GM21423 (cell line): ENCODE data around the gene LYSMD4.
A peak's percentile ranks its signal among the peaks of the same experiment; 100 is the strongest.

Experiments
- ATAC-seq: cut with Tn5 transposase; IDR thresholded peaks from one replicate; pipeline ENCODE4 v1.9.1; 2021; ENCODE audit warnings: mild to moderate bottlenecking, moderate library complexity; ENCODE audit not compliant: unreplicated experiment

Gene LYSMD4

GRCh38 chr15:99732124-99732750 is 1.0 kb downstream of the LYSMD4 start:
- ATAC-seq, result no peak

DNA sequence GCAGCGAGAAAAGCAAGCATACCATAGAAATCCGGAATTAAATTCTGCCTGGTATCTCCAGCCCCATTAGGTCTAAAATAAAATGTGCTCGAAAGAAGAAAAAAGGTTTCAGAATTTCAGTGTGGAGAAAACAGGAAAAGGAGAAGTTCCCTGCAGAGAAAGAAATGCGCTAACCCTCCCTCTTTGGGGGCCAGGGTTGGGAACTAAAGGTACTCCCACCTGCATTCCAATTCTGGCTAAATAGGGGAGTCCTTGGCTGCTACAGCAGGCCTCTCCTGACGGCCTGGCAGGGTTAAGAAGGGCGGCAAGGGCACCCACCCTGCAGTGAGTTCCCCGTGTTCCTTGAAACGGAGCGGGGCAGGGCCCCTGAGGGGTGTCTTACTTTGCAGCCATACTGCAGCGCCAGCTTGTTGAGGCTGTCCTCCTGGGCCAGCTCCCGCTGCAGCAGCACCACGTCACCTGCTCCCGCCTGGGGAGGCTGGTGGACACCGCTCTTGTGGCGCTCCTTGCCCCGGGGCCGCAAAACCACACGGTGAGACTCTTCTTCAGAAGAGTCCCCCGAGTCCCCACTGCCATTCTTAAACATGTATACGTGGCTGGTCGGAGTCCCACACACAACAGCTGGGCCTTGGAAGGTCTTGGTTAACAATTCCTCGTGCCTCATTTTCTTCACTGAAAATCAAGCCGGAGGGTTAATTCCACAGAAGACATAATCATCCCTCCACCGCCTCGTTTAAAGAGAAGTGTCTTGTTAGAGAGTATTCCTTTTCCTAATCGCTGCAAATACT is 1.7 kb downstream of the LYSMD4 start:
- no peak for ATAC-seq

- ATAC-seq, result no peak
Measured at GRCh38 chr15:99729920-99730319, 3.3 kb downstream of the LYSMD4 start.

DNA sequence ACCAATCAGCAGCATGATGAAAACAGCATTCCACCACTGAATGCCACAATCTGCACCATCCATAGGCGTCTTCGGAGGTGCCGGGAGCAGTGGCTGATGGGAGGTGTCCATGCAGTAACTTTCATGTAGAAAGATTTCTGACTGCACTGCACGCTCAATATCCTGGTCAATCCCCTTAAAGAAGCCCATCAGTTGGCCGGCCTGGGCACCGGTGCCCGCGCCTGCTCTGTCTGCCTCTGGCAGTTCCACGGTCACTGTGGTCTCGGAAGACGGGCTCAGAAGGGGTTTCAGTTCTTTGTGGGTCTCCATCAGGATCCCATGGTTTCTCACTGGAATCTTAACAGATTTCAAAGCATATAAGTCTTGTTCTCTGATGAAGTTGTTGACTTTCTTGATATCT is 3.9 kb downstream of the LYSMD4 start:
- no peak for ATAC-seq

DNA sequence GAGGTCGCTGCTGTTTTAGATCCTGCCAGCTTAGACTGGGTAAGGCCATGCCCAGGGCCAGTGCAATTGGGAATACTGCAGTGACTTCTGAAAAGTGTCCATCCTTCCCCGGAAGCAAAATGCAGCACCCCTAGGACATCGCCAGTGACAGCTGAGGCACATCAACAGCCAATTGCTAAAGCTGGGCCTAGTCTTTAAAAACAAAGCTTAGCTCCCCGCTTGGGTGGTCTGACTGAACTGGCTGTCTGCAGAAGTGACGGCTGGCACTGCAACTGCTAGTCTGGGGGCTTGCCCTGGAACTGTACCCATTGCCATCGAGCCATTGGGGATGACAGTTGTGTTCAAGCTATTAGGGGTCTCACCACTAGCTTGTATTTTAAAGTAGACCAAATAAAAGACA is 4.3 kb downstream of the LYSMD4 start:
- ATAC-seq, result no peak

GRCh38 chr15:99727733-99728132 is 5.5 kb downstream of the LYSMD4 start:
- ATAC-seq, result no peak

DNA sequence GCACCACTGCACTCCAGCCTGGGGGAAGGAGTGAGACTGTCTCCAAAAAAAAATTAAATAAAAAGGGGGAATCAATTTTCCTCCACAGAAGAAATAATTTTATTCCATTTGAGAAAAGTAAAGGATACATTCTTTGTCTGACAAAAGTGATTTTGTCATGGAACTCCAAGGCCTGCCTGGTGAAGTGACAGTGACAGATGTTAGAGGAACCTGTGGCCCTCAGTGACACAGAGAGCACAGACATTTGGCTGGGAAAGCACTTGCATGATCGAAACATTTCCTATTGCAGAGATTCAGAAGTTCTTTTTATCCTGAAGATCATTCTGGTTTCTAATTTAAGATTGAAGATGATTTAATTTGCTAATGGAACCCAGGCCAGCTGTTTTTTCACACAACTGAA is 5.9 kb downstream of the LYSMD4 start:
- ATAC-seq, result no peak

DNA sequence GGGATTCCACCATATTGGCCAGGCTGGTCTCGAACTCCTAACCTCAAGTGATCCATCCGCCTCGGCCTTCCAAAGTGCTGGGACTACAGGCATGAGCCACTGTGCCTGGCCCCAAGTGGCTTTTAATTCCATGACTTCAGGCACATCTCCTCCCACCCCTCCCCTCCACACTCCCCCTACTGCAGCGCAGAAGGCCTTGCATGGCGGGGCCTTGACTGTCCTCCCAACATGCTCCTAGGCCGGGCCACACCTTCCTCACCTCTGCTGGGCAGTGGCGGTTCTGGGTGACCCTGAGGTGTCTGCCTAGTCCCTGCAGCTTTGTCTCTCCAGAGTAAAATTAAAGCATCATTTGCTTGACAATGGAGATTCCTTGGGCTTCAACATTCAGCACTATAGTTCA is 6.9 kb downstream of the LYSMD4 start:
- ATAC-seq, result no peak

GRCh38 chr15:99722406-99722805 is 10.8 kb downstream of the LYSMD4 start:
- no peak for ATAC-seq

DNA sequence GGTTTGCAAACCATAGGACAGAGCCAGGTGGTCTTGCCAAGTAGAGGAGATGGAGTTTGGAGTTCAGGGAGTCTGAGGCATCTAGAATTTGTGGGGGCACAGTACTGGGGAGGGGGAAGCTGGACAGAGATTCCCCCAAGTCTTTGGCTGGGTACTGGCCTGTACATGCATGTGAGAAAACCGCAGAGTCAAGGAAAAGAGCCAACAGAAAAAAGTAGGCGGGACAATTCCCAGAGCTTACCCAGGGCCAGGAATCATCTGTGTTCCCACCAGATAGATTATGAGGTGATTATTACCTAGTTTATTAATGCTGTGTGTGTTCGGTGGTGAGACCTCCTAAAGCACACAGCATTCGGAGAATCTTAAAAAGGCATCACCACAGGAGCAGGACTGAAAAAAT is 11.3 kb downstream of the LYSMD4 start:
- no peak for ATAC-seq

DNA sequence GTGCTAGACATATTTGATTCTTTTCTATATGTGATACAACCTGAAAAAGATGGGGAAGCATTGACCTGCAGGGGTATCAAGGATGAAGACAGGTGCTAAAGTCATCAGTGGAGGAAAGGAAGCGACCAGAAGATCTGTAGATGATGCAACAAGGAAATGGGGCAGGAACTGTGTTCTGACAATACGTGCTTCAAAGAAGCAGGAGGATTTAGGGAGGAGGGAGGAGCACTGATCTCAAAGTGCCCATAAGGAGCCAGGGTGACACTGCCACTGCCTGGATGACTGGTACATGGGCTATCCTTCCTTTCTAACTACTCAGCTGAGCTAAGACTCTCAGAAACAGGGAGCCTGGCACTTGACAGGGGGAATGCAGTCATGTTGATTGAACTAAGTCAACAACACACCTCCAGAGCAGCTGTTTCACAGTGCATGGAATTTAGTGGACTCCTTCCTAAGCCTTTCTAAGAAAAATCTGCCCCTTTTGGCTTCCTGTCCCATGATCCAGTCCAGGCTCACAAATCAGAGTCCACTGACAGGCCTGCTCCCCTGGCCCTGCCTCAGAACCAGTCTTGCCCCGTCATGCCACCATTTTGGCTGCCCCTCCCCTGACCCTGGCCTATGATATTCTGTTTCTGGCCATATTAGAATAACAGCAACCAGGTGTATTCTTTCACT is 12.0 kb downstream of the LYSMD4 start:
- ATAC-seq, result no peak

- no peak for ATAC-seq
Measured at GRCh38 chr15:99720533-99720932, 12.7 kb downstream of the LYSMD4 start.

- peak; percentile 79 for ATAC-seq
Measured at GRCh38 chr15:99719096-99719541, 14.1 kb downstream of the LYSMD4 start.

- ATAC-seq, result no peak
Measured at GRCh38 chr15:99718421-99718820, 14.8 kb downstream of the LYSMD4 start.

DNA sequence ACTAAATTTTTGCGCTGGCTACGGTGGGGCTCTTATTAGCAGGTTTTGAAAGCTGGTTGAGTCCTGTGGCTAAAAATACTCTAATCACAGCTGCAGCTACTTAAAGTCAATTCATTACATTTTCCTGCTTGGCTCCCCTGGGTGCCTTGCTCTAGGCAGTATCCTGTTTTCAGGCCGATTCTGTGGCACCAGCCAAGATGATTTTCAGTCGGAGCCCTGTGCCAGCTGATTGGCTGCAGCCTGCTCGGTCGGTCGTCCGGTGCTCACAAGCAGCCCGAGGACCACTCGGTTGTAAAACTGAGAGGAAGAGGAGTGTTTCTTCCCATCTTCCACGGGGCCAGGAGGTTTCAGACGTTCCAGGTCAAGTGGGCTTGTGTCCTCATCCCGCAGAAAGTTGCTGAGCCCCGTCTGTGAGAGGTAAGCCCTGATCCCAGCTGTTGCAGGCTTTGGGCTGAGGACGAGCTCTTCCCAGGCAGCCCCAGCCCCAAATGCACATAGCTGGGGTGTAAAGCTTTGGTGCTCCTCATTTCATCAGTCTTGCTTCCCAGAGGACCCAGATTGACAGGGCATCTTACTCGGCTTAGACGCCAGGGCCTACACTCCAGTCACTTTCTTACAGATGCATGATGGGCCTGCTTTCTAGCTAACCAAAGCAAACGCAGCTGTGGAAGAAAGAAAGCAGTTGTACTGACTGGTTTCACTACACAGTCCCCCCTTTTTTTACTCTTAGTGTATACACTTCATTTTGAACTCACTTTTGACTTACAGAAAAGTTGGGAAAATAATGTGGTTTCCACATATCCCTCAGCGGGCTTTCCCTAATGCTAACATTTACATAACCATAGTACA is 15.9 kb downstream of the LYSMD4 start:
- ATAC-seq, result peak; percentile 27

GRCh38 chr15:99716540-99717095 is 16.6 kb downstream of the LYSMD4 start:
- no peak for ATAC-seq

DNA sequence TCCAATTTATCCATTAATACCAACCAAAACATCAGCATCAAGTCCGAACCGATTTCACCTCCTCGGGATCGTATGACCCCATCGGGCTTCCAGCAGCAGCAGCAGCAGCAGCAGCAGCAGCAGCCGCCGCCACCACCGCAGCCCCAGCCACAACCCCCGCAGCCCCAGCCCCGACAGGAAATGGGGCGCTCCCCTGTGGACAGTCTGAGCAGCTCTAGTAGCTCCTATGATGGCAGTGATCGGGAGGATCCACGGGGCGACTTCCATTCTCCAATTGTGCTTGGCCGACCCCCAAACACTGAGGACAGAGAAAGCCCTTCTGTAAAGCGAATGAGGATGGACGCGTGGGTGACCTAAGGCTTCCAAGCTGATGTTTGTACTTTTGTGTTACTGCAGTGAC is 20.8 kb downstream of the LYSMD4 start:
- ATAC-seq, result no peak

- no peak for ATAC-seq
Measured at GRCh38 chr15:99711625-99712024, 21.6 kb downstream of the LYSMD4 start.

DNA sequence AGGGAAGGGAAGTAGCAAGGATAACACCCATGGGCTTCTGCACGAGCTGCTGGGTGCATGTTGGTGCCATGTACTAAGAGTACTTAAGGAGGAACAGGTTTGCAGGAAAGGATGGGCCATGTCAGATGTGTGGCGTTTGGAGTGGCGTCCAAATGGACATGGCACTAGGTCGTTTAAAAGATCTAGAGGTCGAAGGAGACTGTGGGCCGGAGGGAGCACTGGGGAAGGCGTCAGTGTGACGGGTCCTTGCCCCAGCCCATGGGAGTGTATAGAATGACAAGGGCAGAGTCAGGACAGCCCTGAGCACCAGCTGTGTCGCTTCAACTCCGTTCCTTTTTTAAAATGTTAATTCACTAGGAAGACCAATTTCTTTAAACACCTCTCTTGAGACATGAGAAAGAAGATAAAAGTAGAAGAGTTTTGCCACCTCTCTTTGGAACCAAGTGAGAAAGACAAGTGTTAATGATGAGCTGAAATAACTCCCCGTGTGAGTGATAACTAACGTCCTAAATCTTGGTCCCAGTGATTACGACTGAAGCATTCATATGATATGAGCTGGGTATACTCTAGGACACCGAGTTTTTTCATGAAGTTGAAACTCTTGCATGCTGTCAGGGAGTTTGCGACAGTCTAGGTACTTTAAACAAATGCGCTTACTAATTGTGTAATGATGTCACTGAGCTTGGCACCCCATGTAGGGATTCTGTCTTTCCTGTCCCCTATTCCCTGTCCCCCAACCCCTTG is 23.8 kb downstream of the LYSMD4 start:
- ATAC-seq, result no peak

DNA sequence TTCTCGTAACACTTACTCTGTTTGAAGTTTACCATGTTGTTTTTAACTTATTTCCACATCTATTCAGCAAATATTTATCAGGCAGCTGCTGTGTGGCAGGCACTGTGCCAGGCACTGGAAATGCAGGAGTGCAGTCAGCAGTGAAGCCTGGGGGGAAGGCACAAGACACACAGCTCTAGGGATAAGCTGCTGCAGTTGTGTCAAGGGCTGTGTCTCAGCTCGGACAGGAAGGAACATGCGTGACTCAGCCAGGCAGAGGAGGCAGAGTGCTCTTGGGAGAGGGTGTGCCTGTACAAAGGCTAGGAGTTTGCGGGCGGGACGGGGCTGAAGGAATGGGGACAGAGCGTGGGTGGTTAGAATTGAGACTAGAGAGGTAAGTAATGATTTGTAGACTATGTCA is 24.7 kb downstream of the LYSMD4 start:
- no peak for ATAC-seq
